ENCODE results near the gene SHC3.

DNA sequence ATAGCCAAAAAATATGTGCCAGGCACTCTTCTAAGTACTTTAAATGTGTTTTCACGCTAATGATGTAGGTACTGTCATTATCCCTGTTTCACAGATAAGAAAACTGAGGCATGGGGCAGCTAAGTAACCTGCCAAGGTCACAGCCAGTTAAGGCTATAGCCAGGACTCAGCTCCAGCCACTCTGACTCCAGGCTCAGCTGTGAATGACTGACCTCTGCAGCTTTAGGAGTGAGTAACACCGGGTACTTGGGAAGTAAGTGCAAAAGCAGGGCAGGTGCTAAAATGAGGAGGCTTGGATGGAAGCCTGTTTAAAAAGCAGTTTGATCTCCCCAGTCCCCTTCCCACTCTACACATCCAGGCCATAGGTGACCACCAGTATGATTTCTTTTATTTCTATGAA lies 10.6 kb upstream of the SHC3 start:
- no peak for TF ChIP-seq POLR2A (IDR thresholded peaks at IDR 0.05)
- TF ChIP-seq, protein P1, sequence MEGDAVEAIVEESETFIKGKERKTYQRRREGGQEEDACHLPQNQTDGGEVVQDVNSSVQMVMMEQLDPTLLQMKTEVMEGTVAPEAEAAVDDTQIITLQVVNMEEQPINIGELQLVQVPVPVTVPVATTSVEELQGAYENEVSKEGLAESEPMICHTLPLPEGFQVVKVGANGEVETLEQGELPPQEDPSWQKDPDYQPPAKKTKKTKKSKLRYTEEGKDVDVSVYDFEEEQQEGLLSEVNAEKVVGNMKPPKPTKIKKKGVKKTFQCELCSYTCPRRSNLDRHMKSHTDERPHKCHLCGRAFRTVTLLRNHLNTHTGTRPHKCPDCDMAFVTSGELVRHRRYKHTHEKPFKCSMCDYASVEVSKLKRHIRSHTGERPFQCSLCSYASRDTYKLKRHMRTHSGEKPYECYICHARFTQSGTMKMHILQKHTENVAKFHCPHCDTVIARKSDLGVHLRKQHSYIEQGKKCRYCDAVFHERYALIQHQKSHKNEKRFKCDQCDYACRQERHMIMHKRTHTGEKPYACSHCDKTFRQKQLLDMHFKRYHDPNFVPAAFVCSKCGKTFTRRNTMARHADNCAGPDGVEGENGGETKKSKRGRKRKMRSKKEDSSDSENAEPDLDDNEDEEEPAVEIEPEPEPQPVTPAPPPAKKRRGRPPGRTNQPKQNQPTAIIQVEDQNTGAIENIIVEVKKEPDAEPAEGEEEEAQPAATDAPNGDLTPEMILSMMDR (IDR thresholded peaks at IDR 0.05): no peak
